Measurements from ENCODE around the gene CNN2. TPM values are rescaled to one million over a fixed set of nuclear protein-coding genes. Genes with fewer than 3 reads are reported as not detected.

CNN2 gene
- total and polyA plus RNA-seq, 2 of the 13 experiments (the other 11 are each of a cell fraction or from before 2014, with no cell fraction given), result 63.6 to 70.0 TPM

GRCh38 chr19:984165-984967, 42.0 kb upstream of the CNN2 start, which contains the start of gene WDR18 (continued):
- TF ChIP-seq ZBED4 (CRISPR knock-in tag; IDR thresholded peaks at IDR 0.05; ENCODE audit: borderline replicate concordance) (no peak), YEATS4 (CRISPR knock-in tag; IDR thresholded peaks at IDR 0.05; ENCODE audit: borderline replicate concordance) (peak; percentile 84; the same call in 1 of the 2 replicates), THYN1 (CRISPR knock-in tag; IDR thresholded peaks at IDR 0.05; ENCODE audit: borderline replicate concordance, low read depth) (no peak), PATZ1 (CRISPR knock-in tag; IDR thresholded peaks at IDR 0.05) (no peak; the same call in 1 of the 2 replicates), TBX2 (CRISPR knock-in tag; IDR thresholded peaks at IDR 0.05; ENCODE audit: borderline replicate concordance) (peak; percentile 87; the same call in 1 of the 2 replicates), NFKBIZ (CRISPR knock-in tag; IDR thresholded peaks at IDR 0.05) (peak; percentile 31; the same call in 1 of the 2 replicates), EHMT2 (IDR thresholded peaks at IDR 0.05; ENCODE audit: borderline replicate concordance, low read depth, low read length) (no peak), KAT7 (CRISPR knock-in tag; IDR thresholded peaks at IDR 0.05; ENCODE audit: borderline replicate concordance) (peak; percentile 60; the same call in 1 of the 2 replicates), HOXA3 (CRISPR knock-in tag; IDR thresholded peaks at IDR 0.05) (peak; percentile 97), HMG20B (CRISPR knock-in tag; conservative IDR thresholded peaks at IDR 0.05) (no peak), ZBTB7B (CRISPR knock-in tag; IDR thresholded peaks at IDR 0.05) (peak; percentile 53; the same call in 1 of the 2 replicates), SCMH1 (CRISPR knock-in tag; IDR thresholded peaks at IDR 0.05; ENCODE audit: borderline replicate concordance) (no peak)
- TF ChIP-seq, protein P1, sequence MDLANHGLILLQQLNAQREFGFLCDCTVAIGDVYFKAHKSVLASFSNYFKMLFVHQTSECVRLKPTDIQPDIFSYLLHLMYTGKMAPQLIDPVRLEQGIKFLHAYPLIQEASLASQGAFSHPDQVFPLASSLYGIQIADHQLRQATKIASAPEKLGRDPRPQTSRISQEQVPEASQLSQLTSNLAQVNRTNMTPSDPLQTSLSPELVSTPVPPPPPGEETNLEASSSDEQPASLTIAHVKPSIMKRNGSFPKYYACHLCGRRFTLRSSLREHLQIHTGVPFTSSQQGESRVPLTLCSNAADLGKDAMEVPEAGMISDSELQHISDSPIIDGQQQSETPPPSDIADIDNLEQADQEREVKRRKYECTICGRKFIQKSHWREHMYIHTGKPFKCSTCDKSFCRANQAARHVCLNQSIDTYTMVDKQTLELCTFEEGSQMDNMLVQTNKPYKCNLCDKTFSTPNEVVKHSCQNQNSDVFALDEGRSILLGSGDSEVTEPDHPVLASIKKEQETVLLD (CRISPR knock-in tag; IDR thresholded peaks at IDR 0.05; ENCODE audit: low read depth), result peak; percentile 45; the same call in 1 of the 2 replicates
- TF ChIP-seq, protein P2, sequence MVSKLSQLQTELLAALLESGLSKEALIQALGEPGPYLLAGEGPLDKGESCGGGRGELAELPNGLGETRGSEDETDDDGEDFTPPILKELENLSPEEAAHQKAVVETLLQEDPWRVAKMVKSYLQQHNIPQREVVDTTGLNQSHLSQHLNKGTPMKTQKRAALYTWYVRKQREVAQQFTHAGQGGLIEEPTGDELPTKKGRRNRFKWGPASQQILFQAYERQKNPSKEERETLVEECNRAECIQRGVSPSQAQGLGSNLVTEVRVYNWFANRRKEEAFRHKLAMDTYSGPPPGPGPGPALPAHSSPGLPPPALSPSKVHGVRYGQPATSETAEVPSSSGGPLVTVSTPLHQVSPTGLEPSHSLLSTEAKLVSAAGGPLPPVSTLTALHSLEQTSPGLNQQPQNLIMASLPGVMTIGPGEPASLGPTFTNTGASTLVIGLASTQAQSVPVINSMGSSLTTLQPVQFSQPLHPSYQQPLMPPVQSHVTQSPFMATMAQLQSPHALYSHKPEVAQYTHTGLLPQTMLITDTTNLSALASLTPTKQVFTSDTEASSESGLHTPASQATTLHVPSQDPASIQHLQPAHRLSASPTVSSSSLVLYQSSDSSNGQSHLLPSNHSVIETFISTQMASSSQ (IDR thresholded peaks at IDR 0.05; ENCODE audit: low read depth), result no peak
- TF ChIP-seq, protein P2 (CRISPR knock-in tag; IDR thresholded peaks at IDR 0.05; ENCODE audit: borderline replicate concordance), result no peak; the same call in 1 of the 2 replicates
- TF ChIP-seq, protein P3, sequence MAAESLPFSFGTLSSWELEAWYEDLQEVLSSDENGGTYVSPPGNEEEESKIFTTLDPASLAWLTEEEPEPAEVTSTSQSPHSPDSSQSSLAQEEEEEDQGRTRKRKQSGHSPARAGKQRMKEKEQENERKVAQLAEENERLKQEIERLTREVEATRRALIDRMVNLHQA (CRISPR knock-in tag; IDR thresholded peaks at IDR 0.05), result no peak

All from HepG2 (cell line).